ENCODE results near the gene NR2E1.

Gene NR2E1

DNA sequence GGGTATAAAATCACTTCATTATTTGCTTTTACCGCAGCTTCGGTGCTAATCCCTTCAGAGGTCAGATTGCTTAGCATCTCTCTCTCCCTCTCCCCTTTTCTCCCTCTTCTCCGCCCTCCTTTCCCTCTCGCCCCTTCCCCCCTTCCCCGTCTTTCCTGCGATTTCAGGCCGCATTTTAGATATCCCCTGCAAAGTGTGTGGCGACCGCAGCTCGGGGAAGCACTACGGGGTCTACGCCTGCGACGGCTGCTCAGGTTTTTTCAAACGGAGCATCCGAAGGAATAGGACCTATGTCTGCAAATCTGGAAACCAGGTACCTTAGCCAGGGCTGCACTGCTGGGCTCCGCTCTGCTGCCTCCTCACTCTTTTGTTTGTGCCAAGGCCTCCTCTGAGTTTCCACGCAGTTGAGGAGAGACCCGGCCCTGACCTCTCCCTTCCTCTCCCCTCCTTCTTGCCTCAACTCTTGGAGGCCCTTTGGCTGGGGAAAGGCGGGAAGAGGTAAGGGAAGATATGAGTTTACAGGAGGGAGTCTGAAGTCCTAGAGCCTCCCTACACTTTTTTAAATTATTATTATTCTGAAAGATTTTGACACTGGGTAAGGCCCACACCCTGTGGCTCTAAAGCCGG is 5.6 kb downstream of the NR2E1 start:
- Histone ChIP-seq H3K27me3 (ENCODE audit: insufficient read depth, low read depth, severe bottlenecking) (no peaks in the 10 kb centered on the region), H3K9me3 (ENCODE audit: severe bottlenecking) (no peaks in the 10 kb centered on the region), H3K27ac (no peak overlapping the region), H3K4me3 (ENCODE audit: low read depth, low read length) (no peak overlapping the region), H3K36me3 (no peaks in the 10 kb centered on the region)
- DNase-seq, result no peak
- TF ChIP-seq, protein P1, sequence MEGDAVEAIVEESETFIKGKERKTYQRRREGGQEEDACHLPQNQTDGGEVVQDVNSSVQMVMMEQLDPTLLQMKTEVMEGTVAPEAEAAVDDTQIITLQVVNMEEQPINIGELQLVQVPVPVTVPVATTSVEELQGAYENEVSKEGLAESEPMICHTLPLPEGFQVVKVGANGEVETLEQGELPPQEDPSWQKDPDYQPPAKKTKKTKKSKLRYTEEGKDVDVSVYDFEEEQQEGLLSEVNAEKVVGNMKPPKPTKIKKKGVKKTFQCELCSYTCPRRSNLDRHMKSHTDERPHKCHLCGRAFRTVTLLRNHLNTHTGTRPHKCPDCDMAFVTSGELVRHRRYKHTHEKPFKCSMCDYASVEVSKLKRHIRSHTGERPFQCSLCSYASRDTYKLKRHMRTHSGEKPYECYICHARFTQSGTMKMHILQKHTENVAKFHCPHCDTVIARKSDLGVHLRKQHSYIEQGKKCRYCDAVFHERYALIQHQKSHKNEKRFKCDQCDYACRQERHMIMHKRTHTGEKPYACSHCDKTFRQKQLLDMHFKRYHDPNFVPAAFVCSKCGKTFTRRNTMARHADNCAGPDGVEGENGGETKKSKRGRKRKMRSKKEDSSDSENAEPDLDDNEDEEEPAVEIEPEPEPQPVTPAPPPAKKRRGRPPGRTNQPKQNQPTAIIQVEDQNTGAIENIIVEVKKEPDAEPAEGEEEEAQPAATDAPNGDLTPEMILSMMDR (IDR thresholded peaks at IDR 0.05; ENCODE audit: low read depth, low read length), result no peak

DNA sequence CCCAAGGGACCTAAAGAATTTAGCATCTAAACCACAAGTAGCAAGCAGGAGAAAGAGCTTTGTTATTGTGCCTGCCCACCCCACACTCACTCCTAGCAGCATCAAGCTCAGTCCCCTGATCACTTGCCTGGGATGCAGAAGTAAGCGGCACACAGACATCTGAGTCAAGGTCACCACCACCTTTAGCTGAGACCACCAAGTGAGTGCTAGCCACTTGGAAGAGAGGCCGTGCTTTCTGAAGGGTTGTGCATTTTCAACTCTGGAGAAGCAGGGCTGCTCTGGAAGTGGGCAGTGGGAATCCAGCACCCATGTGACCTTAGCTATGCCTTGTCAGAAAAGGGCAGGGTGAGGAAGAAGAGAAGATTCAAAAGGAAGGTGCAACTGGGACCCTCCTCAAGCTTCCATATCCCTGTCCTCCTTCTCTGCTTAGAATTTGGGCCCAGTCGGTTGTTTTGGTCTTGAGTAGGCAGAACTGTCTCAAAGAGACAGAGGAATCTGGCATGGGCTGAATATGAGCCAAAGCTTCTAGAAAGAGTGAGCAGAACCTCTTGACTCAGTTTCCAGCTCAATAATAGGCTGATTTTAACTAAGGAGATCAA is 6.2 kb downstream of the NR2E1 start:
- H3K27me3 ChIP-seq (ENCODE audit: insufficient read depth, low read depth, severe bottlenecking), result no peaks in the 10 kb centered on the region
- no peaks in the 10 kb centered on the region for H3K36me3 ChIP-seq
- H3K27ac ChIP-seq, result no peak overlapping the region
- no peak overlapping the region for H3K4me3 ChIP-seq (ENCODE audit: low read depth, low read length)
- H3K9me3 ChIP-seq (ENCODE audit: severe bottlenecking), result no peaks in the 10 kb centered on the region
- no peak for DNase-seq
- TF ChIP-seq, protein P1 (IDR thresholded peaks at IDR 0.05; ENCODE audit: low read depth, low read length), result no peak

DNA sequence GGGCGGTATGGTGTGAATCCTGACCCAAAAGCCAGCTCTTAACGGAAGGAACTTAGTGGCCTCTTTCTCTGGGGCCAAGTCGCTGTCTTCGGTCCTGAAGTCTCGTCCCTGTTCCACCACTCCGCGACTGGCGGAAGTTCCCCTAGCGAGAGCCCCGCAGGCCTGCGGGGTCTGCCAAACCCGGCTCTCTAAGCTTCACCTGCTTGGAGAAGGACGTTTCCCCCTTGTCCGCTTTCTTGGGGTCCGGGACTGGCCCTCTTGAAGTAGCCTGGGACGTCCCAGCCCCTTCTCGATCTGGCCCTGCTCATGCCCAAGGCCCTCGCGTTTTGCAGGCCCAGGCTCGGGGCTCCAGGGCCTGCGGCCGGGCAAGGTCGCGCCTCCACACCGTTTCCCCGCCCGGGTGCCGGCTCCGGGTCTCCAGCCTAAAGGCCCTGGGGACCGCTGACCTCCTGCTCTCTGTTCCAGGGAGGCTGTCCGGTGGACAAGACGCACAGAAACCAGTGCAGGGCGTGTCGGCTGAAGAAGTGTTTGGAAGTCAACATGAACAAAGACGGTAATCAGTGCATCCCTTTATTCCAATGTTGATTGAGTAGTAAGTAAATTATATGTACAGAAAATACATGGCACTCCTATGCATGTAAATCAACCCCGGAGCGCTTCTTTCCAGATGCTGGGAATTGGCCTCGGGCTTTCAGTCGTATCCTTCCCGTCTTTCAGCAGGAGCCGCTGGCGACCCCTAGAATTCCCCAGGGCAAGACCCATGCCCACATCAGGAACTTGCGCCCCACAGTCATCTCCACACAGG is 8.8 kb downstream of the NR2E1 start:
- H3K9me3 ChIP-seq (ENCODE audit: severe bottlenecking), result no peaks in the 10 kb centered on the region
- DNase-seq, result no peak
- no peaks in the 10 kb centered on the region for H3K27me3 ChIP-seq (ENCODE audit: insufficient read depth, low read depth, severe bottlenecking)
- no peak overlapping the region for H3K27ac ChIP-seq
- no peak overlapping the region for H3K4me3 ChIP-seq (ENCODE audit: low read depth, low read length)
- no peaks in the 10 kb centered on the region for H3K36me3 ChIP-seq
- TF ChIP-seq, protein P1 (IDR thresholded peaks at IDR 0.05; ENCODE audit: low read depth, low read length), result no peak

DNA sequence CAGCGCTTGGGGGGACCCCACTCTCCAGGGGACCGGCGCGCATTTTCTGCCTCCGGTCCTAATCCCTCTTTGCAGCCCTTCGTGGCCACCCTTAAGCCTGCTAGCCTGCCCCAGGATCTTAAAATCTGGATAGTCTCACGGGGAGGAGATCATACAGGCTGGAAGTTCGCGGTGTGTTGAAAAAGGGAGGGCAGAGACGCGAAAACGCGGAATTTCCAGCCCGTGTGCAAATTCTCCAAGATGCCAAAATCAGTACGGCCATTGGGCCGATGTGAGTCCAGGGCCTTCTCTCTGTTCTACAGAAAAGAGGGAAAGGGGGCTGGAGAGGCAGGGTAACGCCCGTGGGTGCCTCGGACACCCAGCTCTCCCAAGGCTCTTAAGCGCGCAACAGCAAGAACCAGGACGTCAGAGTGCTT is 9.4 kb downstream of the NR2E1 start:
- no peak overlapping the region for H3K27ac ChIP-seq
- H3K27me3 ChIP-seq (ENCODE audit: insufficient read depth, low read depth, severe bottlenecking), result no peaks in the 10 kb centered on the region
- H3K36me3 ChIP-seq, result no peaks in the 10 kb centered on the region
- H3K4me3 ChIP-seq (ENCODE audit: low read depth, low read length), result no peak overlapping the region
- no peaks in the 10 kb centered on the region for H3K9me3 ChIP-seq (ENCODE audit: severe bottlenecking)
- no peak for DNase-seq
- TF ChIP-seq, protein P1 (IDR thresholded peaks at IDR 0.05; ENCODE audit: low read depth, low read length), result no peak

- no peak overlapping the region for H3K4me3 ChIP-seq (ENCODE audit: low read depth, low read length)
- no peaks in the 10 kb centered on the region for H3K27me3 ChIP-seq (ENCODE audit: insufficient read depth, low read depth, severe bottlenecking)
- DNase-seq, result peak; percentile 23
- H3K9me3 ChIP-seq (ENCODE audit: severe bottlenecking), result no peaks in the 10 kb centered on the region
- TF ChIP-seq, protein P1 (IDR thresholded peaks at IDR 0.05; ENCODE audit: low read depth, low read length), result peak; percentile 74
- no peak overlapping the region for H3K27ac ChIP-seq
- H3K36me3 ChIP-seq, result no peaks in the 10 kb centered on the region
Observed at GRCh38 chr6:108175592-108176279, 9.9 kb downstream of the NR2E1 start.
